ENCODE data around the gene ZMAT5. TPM values are rescaled to one million over a fixed set of nuclear protein-coding genes. Genes with fewer than 3 reads are reported as not detected.

ZMAT5 gene
- polyA plus RNA-seq, 2 of the 4 experiments (the other 2 are of a cell fraction) = 13.0 to 13.3 TPM

DNA sequence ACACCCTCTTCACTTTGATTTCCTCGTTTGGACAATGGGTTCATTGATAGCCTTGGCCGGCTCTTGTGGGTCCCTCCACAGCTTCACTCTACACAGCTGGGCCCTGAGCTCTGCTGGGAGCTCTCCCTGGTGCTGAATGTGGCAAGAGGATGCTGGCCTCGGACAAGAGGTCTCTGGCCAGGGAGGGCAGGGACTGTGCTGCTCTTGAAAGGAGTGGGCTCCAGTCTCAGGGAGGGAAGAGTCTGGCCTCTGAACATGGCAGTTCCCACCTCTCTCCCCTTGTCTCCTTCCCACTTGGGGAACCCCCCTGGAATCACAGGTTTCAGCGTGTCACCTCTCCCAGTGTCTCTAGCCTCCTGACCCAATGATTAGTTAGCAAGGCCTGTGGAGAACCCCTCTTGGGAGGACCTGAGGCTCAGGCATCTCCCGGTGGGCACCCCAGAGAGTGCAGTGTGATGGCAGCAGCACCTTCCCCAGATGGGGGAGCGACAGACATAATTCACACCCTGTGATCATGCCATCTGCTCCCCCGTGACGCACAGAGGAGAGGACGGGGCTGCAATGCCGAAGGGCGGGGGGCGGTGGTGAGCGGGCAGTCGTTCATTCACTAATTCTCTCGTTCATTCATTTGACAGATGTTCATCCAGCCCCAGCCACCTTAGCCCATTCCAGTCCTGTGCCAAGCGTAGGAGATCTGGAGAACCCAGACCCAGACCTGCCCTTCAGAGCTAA is 49.8 kb downstream of the ZMAT5 start (continued):
- TF ChIP-seq, protein P1, sequence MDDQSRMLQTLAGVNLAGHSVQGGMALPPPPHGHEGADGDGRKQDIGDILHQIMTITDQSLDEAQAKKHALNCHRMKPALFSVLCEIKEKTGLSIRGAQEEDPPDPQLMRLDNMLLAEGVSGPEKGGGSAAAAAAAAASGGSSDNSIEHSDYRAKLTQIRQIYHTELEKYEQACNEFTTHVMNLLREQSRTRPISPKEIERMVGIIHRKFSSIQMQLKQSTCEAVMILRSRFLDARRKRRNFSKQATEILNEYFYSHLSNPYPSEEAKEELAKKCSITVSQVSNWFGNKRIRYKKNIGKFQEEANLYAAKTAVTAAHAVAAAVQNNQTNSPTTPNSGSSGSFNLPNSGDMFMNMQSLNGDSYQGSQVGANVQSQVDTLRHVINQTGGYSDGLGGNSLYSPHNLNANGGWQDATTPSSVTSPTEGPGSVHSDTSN (IDR thresholded peaks at IDR 0.05) = no peak

DNA sequence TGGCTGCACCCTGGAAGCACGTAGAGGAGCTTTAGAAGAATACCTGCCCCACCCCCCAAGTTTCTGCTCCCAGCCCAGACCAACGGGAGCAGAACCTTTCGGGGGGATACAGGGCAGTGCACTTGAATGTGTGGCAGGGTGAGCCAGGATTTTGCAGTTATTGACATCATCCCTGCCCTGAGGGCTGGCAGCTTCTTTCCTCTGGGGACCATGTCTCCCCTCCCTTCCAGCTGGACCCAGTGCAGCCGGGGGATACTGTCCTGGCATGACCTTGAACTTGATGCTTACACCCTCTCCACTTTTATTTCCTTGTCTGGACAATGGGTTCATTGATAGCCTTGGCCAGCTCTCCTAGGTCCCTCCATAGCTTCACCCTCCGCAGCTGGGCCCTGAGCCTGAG is 51.1 kb downstream of the ZMAT5 start:
- Histone ChIP-seq H3K9me3 (no peaks in the 10 kb centered on the region), H3K4me1 (peaks cover 4% of the 10 kb centered on the region; the same call in 1 of the 3 replicates), H3K4me2 (no peak overlapping the region), H3K4me3 (no peak overlapping the region), H3K27ac (no peak overlapping the region)
- FAIRE-seq (no peak), ATAC-seq (no peak), DNase-seq (ENCODE audit: low read depth in 1 of 2, low spot score in 1 of 2) (no peak)
- WGBS (ENCODE audit: missing lambda C conversion rate) = 47% methylated on average over 4 of the region's 5 CpGs
- CTCF ChIA-PET = interaction anchor here (1.0 to 2.3 kb wide), 3 partner anchors 11 to 13 kb away, joined by 3 to 10 read pairs (median 4); no protein-coding TSS in a partner anchor
- TF ChIP-seq SREBF2 (IDR thresholded peaks at IDR 0.05) = no peak
- TF ChIP-seq EHF (CRISPR knock-in tag; IDR thresholded peaks at IDR 0.05) = no peak
- no peak for TF ChIP-seq RNF2 (IDR thresholded peaks at IDR 0.05; ENCODE audit: borderline replicate concordance, low read depth)
- no peak for TF ChIP-seq NPAS2 (CRISPR knock-in tag; IDR thresholded peaks at IDR 0.05; ENCODE audit: borderline replicate concordance)
- no peak for TF ChIP-seq FOSB (CRISPR knock-in tag; IDR thresholded peaks at IDR 0.05)
- TF ChIP-seq HEYL (CRISPR knock-in tag; IDR thresholded peaks at IDR 0.05) = no peak
- TF ChIP-seq KDM5A (IDR thresholded peaks at IDR 0.05) = no peak
- TF ChIP-seq CBX2 (IDR thresholded peaks at IDR 0.05; ENCODE audit: borderline replicate concordance, low read depth) = no peak
- TF ChIP-seq RARB (CRISPR knock-in tag; IDR thresholded peaks at IDR 0.05) = no peak
- TF ChIP-seq POLR2A (IDR thresholded peaks at IDR 0.05; ENCODE audit: low read length) = no peak
- TF ChIP-seq MAZ (IDR thresholded peaks at IDR 0.05; ENCODE audit: borderline replicate concordance, low read depth, low read length) = no peak
- TF ChIP-seq ELK1 (IDR thresholded peaks at IDR 0.05; ENCODE audit: low read depth, low read length) = no peak
- POLR2A ChIA-PET = no interaction called here

DNA sequence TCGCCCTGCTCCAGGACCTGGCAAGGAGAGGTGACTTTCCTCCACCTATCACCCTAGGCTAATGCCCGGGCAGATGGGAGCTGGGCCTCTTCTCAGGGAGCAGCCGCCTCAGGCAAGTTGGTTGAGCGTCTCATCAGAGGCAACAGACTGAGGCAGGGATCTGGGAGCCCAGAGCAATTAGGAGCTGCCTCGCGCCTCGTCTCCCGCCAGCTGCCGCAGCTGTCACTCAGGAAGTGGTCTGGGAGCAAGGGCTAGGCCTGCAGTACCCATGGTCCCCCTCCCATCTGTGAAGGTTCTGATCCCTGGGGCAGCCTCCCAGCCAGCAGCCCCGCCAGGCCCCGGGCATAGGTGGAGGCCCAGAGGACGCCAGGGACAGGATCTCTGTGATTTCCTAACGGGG is 51.6 kb downstream of the ZMAT5 start:
- no peak overlapping the region for H3K4me2 ChIP-seq
- no peak overlapping the region for H3K27ac ChIP-seq
- CTCF ChIA-PET = interaction anchor here (1.0 to 2.3 kb wide), 3 partner anchors 10 to 13 kb away, joined by 3 to 10 read pairs (median 4); no protein-coding TSS in a partner anchor
- ATAC-seq = no peak
- no peak for TF ChIP-seq ELK1 (IDR thresholded peaks at IDR 0.05; ENCODE audit: low read depth, low read length)
- TF ChIP-seq TP53 (CRISPR knock-in tag; IDR thresholded peaks at IDR 0.05) = no peak
- no peak for TF ChIP-seq SREBF2 (IDR thresholded peaks at IDR 0.05)
- no peak for TF ChIP-seq MAX (IDR thresholded peaks at IDR 0.05)
- POLR2A ChIA-PET = no interaction called here
- no peak overlapping the region for H3K4me3 ChIP-seq
- no peaks in the 10 kb centered on the region for H3K4me1 ChIP-seq
- WGBS (ENCODE audit: missing lambda C conversion rate) = 56% methylated on average over 6 of the region's 13 CpGs
- no peak for DNase-seq (ENCODE audit: low read depth in 1 of 2, low spot score in 1 of 2)
- no peak for FAIRE-seq
- no peaks in the 10 kb centered on the region for H3K9me3 ChIP-seq

- H3K4me3 ChIP-seq = no peak overlapping the region
- WGBS (ENCODE audit: missing lambda C conversion rate) = 45% methylated on average over 5 of the region's 8 CpGs
- no peak overlapping the region for H3K27ac ChIP-seq
- no peak for DNase-seq (ENCODE audit: low read depth in 1 of 2, low spot score in 1 of 2)
- H3K4me1 ChIP-seq = no peaks in the 10 kb centered on the region
- no peaks in the 10 kb centered on the region for H3K9me3 ChIP-seq
- no peak for FAIRE-seq
- H3K4me2 ChIP-seq = no peak overlapping the region
- POLR2A ChIA-PET = no interaction called here
- no peak for ATAC-seq
- CTCF ChIA-PET = no interaction called here
- TF ChIP-seq ZC3H11A (IDR thresholded peaks at IDR 0.05) (no peak), CHD4 (IDR thresholded peaks at IDR 0.05; ENCODE audit: borderline replicate concordance) (no peak), MAZ (IDR thresholded peaks at IDR 0.05; ENCODE audit: borderline replicate concordance, low read depth, low read length) (no peak), ELK1 (IDR thresholded peaks at IDR 0.05; ENCODE audit: low read depth, low read length) (no peak), HOXB5 (CRISPR knock-in tag; IDR thresholded peaks at IDR 0.05) (no peak), HEYL (CRISPR knock-in tag; IDR thresholded peaks at IDR 0.05) (no peak), SMC3 (IDR thresholded peaks at IDR 0.05) (no peak), JUN (IDR thresholded peaks at IDR 0.05) (no peak), MAX (IDR thresholded peaks at IDR 0.05) (no peak)
- TF ChIP-seq, protein P2, sequence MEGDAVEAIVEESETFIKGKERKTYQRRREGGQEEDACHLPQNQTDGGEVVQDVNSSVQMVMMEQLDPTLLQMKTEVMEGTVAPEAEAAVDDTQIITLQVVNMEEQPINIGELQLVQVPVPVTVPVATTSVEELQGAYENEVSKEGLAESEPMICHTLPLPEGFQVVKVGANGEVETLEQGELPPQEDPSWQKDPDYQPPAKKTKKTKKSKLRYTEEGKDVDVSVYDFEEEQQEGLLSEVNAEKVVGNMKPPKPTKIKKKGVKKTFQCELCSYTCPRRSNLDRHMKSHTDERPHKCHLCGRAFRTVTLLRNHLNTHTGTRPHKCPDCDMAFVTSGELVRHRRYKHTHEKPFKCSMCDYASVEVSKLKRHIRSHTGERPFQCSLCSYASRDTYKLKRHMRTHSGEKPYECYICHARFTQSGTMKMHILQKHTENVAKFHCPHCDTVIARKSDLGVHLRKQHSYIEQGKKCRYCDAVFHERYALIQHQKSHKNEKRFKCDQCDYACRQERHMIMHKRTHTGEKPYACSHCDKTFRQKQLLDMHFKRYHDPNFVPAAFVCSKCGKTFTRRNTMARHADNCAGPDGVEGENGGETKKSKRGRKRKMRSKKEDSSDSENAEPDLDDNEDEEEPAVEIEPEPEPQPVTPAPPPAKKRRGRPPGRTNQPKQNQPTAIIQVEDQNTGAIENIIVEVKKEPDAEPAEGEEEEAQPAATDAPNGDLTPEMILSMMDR (IDR thresholded peaks at IDR 0.05) = no peak
- TF ChIP-seq, protein P1 (IDR thresholded peaks at IDR 0.05) = no peak
Observed at GRCh38 chr22:29713156-29713727, 53.6 kb downstream of the ZMAT5 start.

Measured in A549 (cell line).